ENCODE measurements around the gene CFHR2. TPM values are rescaled to one million over a fixed set of nuclear protein-coding genes. Genes with fewer than 3 reads are reported as not detected.
"Not testable (repeated sequence)": the region's sequence is repeated elsewhere in the genome, so short reads cannot be mapped to it uniquely, and the experiment has no call there.

CFHR2 gene
- total RNA-seq (2021) = not detected in 2 replicates
- not detected for Bru-seq, nascent RNA
- not detected for BruChase-seq, experiment 1, labeled RNA remaining after a 2-hour chase
- not detected for BruChase-seq, experiment 2, labeled RNA remaining after a 6-hour chase
- long read RNA-seq = 0 reads

DNA sequence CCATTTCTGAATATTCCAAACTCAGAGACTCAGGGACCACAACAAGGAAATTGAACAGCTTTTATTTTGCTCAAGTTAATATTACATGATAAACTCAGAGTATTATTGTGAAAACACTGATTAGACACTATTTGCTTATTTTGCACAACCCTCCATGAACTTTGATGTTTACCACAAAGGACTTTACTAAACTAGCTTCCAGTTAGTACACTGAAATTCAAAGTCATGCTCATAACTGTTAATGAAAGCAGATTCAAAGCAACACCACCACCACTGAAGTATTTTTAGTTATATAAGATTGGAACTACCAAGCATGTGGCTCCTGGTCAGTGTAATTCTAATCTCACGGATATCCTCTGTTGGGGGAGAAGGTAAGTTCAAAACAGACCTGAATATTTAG lies at the start of gene CFHR2:
Gene CFHR2, plus strand, starts transcription at position 171 of the 400 bp plus-strand sequence. Its CDS starts 143 bp downstream, at position 314.
- BruUV-seq (replicated peaks); DNase-seq (ENCODE audit: low spot score); H3K4me3 ChIP-seq (ENCODE audit: low read depth, low read length, poor library complexity, severe bottlenecking); POLR2A ChIA-PET (ENCODE audit: low non-redundant PET); H3K9me3 ChIP-seq (ENCODE audit: low read depth, low read length, poor library complexity, severe bottlenecking); H3K36me3 ChIP-seq (ENCODE audit: insufficient read depth, low read length, poor library complexity, severe bottlenecking); CTCF ChIA-PET; H3K27me3 ChIP-seq (replicated peaks; ENCODE audit: insufficient read depth, low read depth, low read length, poor library complexity); H3K4me1 ChIP-seq (ENCODE audit: insufficient read depth, low read length, poor library complexity, severe bottlenecking); intact Hi-C loops (cut with micrococcal nuclease; ENCODE audit: unreplicated experiment); H3K27ac ChIP-seq (ENCODE audit: low read depth, low read length, poor library complexity, severe bottlenecking): not testable (repeated sequence)

DNA sequence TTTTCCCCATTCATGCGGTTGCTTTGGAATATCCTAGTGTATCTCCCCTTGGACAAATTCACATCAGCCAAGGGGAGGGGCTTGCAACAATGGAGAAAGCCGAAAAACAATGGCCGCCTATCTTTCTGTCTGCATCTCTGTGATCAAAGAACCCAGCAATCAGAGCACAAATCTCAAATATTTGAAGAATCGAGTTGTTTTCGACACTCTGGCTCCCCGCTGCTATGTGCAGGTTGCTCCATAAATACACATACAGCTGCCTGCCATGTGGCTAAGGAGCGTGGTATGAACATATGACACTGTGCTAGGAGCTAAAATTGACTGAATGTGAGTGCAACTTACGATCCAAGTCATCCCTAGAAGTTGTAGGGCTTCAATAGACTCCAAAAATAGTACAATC lies 47.2 kb upstream of the CFHR2 start:
- TF ChIP-seq, protein P1, sequence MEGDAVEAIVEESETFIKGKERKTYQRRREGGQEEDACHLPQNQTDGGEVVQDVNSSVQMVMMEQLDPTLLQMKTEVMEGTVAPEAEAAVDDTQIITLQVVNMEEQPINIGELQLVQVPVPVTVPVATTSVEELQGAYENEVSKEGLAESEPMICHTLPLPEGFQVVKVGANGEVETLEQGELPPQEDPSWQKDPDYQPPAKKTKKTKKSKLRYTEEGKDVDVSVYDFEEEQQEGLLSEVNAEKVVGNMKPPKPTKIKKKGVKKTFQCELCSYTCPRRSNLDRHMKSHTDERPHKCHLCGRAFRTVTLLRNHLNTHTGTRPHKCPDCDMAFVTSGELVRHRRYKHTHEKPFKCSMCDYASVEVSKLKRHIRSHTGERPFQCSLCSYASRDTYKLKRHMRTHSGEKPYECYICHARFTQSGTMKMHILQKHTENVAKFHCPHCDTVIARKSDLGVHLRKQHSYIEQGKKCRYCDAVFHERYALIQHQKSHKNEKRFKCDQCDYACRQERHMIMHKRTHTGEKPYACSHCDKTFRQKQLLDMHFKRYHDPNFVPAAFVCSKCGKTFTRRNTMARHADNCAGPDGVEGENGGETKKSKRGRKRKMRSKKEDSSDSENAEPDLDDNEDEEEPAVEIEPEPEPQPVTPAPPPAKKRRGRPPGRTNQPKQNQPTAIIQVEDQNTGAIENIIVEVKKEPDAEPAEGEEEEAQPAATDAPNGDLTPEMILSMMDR (conservative IDR thresholded peaks at IDR 0.05; ENCODE audit: low read depth, low read length) = no peak
- TF ChIP-seq EZH2 (IDR thresholded peaks at IDR 0.05; ENCODE audit: borderline replicate concordance, low read depth, low read length, poor library complexity, severe bottlenecking) = no peak
- no peak overlapping the region for H3K4me3 ChIP-seq (ENCODE audit: low read depth, low read length, poor library complexity, severe bottlenecking)
- no peaks in the 10 kb centered on the region for H3K4me1 ChIP-seq (ENCODE audit: insufficient read depth, low read length, poor library complexity, severe bottlenecking)
- no TSS peak for BruUV-seq (replicated peaks)
- POLR2A ChIA-PET (ENCODE audit: low non-redundant PET) = no interaction called here
- H3K27me3 ChIP-seq (replicated peaks; ENCODE audit: insufficient read depth, low read depth, low read length, poor library complexity) = no peaks in the 10 kb centered on the region
- CTCF ChIA-PET = no interaction called here
- no peaks in the 10 kb centered on the region for H3K36me3 ChIP-seq (ENCODE audit: insufficient read depth, low read length, poor library complexity, severe bottlenecking)
- no peaks in the 10 kb centered on the region for H3K9me3 ChIP-seq (ENCODE audit: low read depth, low read length, poor library complexity, severe bottlenecking)
- H3K27ac ChIP-seq (ENCODE audit: low read depth, low read length, poor library complexity, severe bottlenecking) = no peak overlapping the region
- intact Hi-C loops (cut with micrococcal nuclease; ENCODE audit: unreplicated experiment) = no loop called here
- no peak for DNase-seq (ENCODE audit: low spot score)

DNA sequence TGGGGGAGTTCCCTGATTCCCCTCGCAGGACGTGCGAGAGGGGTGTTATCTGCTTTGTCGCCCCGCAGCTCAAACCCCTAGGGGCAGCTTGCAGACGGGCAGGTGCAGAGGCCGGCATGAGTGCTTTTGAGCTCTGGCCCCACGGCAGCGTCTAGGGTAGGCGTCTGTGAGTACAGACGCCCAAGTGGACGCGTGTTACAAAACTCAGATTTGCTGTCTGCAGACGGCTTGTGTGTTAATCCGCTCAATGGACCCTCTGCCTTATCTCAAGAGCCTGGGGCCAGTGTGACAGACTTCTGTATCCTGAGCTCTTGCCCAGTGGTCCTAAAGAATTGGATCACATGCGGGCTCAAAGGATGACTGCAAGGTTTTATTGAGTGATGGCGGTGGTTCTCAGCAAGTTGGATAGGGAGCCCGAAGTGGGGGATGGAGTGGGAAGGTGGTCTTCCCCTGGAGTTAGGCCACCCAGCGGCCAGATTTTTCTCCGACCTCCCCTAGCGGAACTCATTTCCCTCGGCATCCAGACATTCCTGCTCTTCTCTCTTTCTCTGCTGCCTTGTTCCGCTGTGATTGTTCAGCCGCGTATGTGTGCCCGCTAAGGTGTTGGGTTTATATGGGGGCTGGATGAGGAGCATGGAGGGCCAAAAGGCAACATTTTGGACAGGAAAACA lies 46.2 kb upstream of the CFHR2 start:
- Histone ChIP-seq H3K4me1 (ENCODE audit: insufficient read depth, low read length, poor library complexity, severe bottlenecking) (no peaks in the 10 kb centered on the region), H3K36me3 (ENCODE audit: insufficient read depth, low read length, poor library complexity, severe bottlenecking) (no peaks in the 10 kb centered on the region), H3K27ac (ENCODE audit: low read depth, low read length, poor library complexity, severe bottlenecking) (no peak overlapping the region), H3K4me3 (ENCODE audit: low read depth, low read length, poor library complexity, severe bottlenecking) (no peak overlapping the region), H3K9me3 (ENCODE audit: low read depth, low read length, poor library complexity, severe bottlenecking) (no peaks in the 10 kb centered on the region), H3K27me3 (replicated peaks; ENCODE audit: insufficient read depth, low read depth, low read length, poor library complexity) (no peaks in the 10 kb centered on the region)
- no TSS peak for BruUV-seq (replicated peaks)
- intact Hi-C loops (cut with micrococcal nuclease; ENCODE audit: unreplicated experiment) = no loop called here
- no peak for DNase-seq (ENCODE audit: low spot score)
- ChIA-PET POLR2A (ENCODE audit: low non-redundant PET) (no interaction called here), CTCF (no interaction called here)
- TF ChIP-seq, protein P1 (conservative IDR thresholded peaks at IDR 0.05; ENCODE audit: low read depth, low read length) = no peak
- no peak for TF ChIP-seq EZH2 (IDR thresholded peaks at IDR 0.05; ENCODE audit: borderline replicate concordance, low read depth, low read length, poor library complexity, severe bottlenecking)

DNA sequence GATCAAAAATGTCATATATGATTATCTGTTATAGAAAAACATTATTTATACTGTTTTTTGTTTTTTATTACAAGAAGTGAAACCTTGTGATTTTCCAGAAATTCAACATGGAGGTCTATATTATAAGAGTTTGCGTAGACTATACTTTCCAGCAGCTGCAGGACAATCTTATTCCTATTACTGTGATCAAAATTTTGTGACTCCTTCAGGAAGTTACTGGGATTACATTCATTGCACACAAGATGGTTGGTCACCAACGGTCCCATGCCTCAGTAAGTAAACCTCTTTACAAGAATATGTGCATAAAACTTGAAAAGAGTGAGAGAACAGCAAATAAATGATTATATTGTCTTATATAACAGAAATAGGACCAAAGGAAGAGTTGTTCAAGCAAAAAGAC lies 41.2 kb upstream of the CFHR2 start:
- no peaks in the 10 kb centered on the region for H3K27me3 ChIP-seq (replicated peaks; ENCODE audit: insufficient read depth, low read depth, low read length, poor library complexity)
- ChIA-PET CTCF (no interaction called here), POLR2A (ENCODE audit: low non-redundant PET) (no interaction called here)
- intact Hi-C loops (cut with micrococcal nuclease; ENCODE audit: unreplicated experiment) = no loop called here
- no peaks in the 10 kb centered on the region for H3K36me3 ChIP-seq (ENCODE audit: insufficient read depth, low read length, poor library complexity, severe bottlenecking)
- TF ChIP-seq, protein P1 (conservative IDR thresholded peaks at IDR 0.05; ENCODE audit: low read depth, low read length) = no peak
- TF ChIP-seq EZH2 (IDR thresholded peaks at IDR 0.05; ENCODE audit: borderline replicate concordance, low read depth, low read length, poor library complexity, severe bottlenecking) = no peak
- H3K9me3 ChIP-seq (ENCODE audit: low read depth, low read length, poor library complexity, severe bottlenecking) = no peaks in the 10 kb centered on the region
- no peak overlapping the region for H3K27ac ChIP-seq (ENCODE audit: low read depth, low read length, poor library complexity, severe bottlenecking)
- BruUV-seq (replicated peaks) = no TSS peak
- H3K4me1 ChIP-seq (ENCODE audit: insufficient read depth, low read length, poor library complexity, severe bottlenecking) = no peaks in the 10 kb centered on the region
- peak; percentile 7 for DNase-seq (ENCODE audit: low spot score)
- no peak overlapping the region for H3K4me3 ChIP-seq (ENCODE audit: low read depth, low read length, poor library complexity, severe bottlenecking)
